CD4-positive, alpha-beta memory T cell (primary cell): Measurements from ENCODE around the gene LARP4. TPM values are rescaled to one million over a fixed set of nuclear protein-coding genes. Genes with fewer than 3 reads are reported as not detected.

Experiments used
- CTCF ChIA-PET: fragments of 350-600 bp; sonication (Branson Sonifier 250); formaldehyde crosslinking; loops from one replicate; lab custom pipeline; 2021; ENCODE audit warnings: inconsistent platforms; ENCODE audit not compliant: partially characterized antibody; lab: Charles Lee
- POLR2A ChIA-PET: fragments of 350-600 bp; sonication (Branson Sonifier 250); formaldehyde crosslinking; loops from one replicate; lab custom pipeline; 2021; ENCODE audit not compliant: partially characterized antibody; lab: Charles Lee
- DNase-seq, 5 donors: peaks; one replicate each; pipeline versions ENCODE4 v3.0.0 to v3.0.0-alpha.2; 2020 to 2022; ENCODE audit warnings: mixed read lengths in 1 of 5
- H3K27ac ChIP-seq: one replicate; pipeline ENCODE4 v1.7.0; 2013; ENCODE audit warnings: low read depth, low read length
- H3K27me3 ChIP-seq: 2 replicates; pipeline ENCODE4 v1.7.0; 2013; ENCODE audit warnings: mild to moderate bottlenecking, low read length, moderate library complexity; ENCODE audit not compliant: insufficient read depth
- H3K36me3 ChIP-seq: 2 replicates; pipeline ENCODE4 v1.7.0; 2013; ENCODE audit warnings: mild to moderate bottlenecking, low read length, moderate library complexity; ENCODE audit not compliant: insufficient read depth
- H3K4me1 ChIP-seq: 2 replicates; pipeline ENCODE4 v1.7.0; 2013; ENCODE audit warnings: mild to moderate bottlenecking, low read length, moderate library complexity; ENCODE audit not compliant: insufficient read depth
- H3K4me3 ChIP-seq, 2 donors: one replicate each; pipeline ENCODE4 v1.7.0; 2013; ENCODE audit warnings: low read length in 2 of 2, mild to moderate bottlenecking in 1 of 2
- H3K9me3 ChIP-seq, 2 donors: one replicate each; pipeline ENCODE4 v1.7.0; 2013; ENCODE audit warnings: low read length in 2 of 2, control low read depth in 1 of 2; ENCODE audit not compliant: control insufficient read depth in 1 of 2
- H3K27ac Mint-ChIP-seq, 7 donors: one replicate each; pipeline ENCODE4 v1.8.0; 2020 to 2021; ENCODE audit warnings: mixed read lengths in 7 of 7, mild to moderate bottlenecking in 6 of 7, inconsistent platforms in 3 of 7, moderate library complexity in 3 of 7
- H3K27me3 Mint-ChIP-seq, 2 donors: one replicate each; pipeline ENCODE4 v1.8.0; 2020 to 2021; ENCODE audit warnings: mixed read lengths in 2 of 2
- H3K36me3 Mint-ChIP-seq, 2 donors: one replicate each; pipeline ENCODE4 v1.8.0; 2020 to 2021; ENCODE audit warnings: mixed read lengths in 2 of 2, inconsistent platforms in 1 of 2, mild to moderate bottlenecking in 1 of 2
- H3K4me1 Mint-ChIP-seq, 4 donors: one replicate each; pipeline ENCODE4 v1.8.0; 2020 to 2021; ENCODE audit warnings: mixed read lengths in 4 of 4, mild to moderate bottlenecking in 1 of 4
- H3K4me3 Mint-ChIP-seq, 8 donors: one replicate each; pipeline ENCODE4 v1.8.0; 2020 to 2021; ENCODE audit warnings: mixed read lengths in 8 of 8, mild to moderate bottlenecking in 7 of 8, moderate library complexity in 6 of 8, inconsistent platforms in 3 of 8
- H3K9me3 Mint-ChIP-seq, 8 donors: one replicate each; pipeline ENCODE4 v1.8.0; 2020 to 2021; ENCODE audit warnings: mixed read lengths in 8 of 8, mild to moderate bottlenecking in 5 of 8, inconsistent platforms in 3 of 8, moderate library complexity in 1 of 8
- intact Hi-C: fragments of 100-400 bp; cut with micrococcal nuclease; formaldehyde crosslinking; loops from one replicate; pipeline ENCODE4 v1.15.1; 2023
- polyA plus RNA-seq, 2 donors: library from polyadenylated mRNA; unstranded; fragments of 300-500 nt; fragmentation: Illumina TruSeq; gene quantifications; one replicate each; pipeline ENCODE4 v1.2.3, GENCODE V29; 2021
- total RNA-seq, 2 experiments: library from RNA; stranded (reverse); gene quantifications; one replicate each; pipeline ENCODE4 v1.2.3, GENCODE V29; 2021

Gene LARP4
- total RNA-seq, result 10 to 100 TPM; 38.7 to 40.7 TPM
- 10 to 100 TPM; 14.2 to 20.1 TPM for polyA plus RNA-seq

GRCh38 chr12:50400638-50401499 is at the start of gene LARP4:
TSS of gene LARP4 (plus strand) at chr12:50400885. CDS start at chr12:50401011, 126 bp downstream.
- CTCF ChIA-PET, result no interaction called here
- Mint-ChIP-seq H3K4me1 (peaks cover 19 to 42% (median 30%) of the 10 kb centered on the region in 4 donors), H3K36me3 (peaks cover 0 to 14% of the 10 kb centered on the region in 2 donors), H3K4me3 (peak within 1 kb of the TSS; percentile 91 to 99 (median 97)), H3K27me3 (peaks cover 1 to 5% of the 10 kb centered on the region in 2 donors), H3K27ac (peak within 1 kb of the TSS; percentile 89 to 98 (median 95)), H3K9me3 (no peaks in the 10 kb centered on the region)
- H3K9me3 ChIP-seq, result no peaks in the 10 kb centered on the region
- H3K4me3 ChIP-seq, result peak within 1 kb of the TSS; percentile 63 to 90
- H3K27me3 ChIP-seq, result no peaks in the 10 kb centered on the region
- POLR2A ChIA-PET, result interaction anchor here (0.6 to 1.2 kb wide), 6 partner anchors 9 to 847 kb away, joined by 3 to 4 read pairs (median 3); no protein-coding TSS in a partner anchor
- DNase-seq, result peak; percentile 90 to 94 (median 91)
- intact Hi-C loops, result loop anchor here (1.0 to 10.0 kb wide), 4 partner anchors 118 to 363 kb away; partner anchors contain the start of genes ATF1, LIMA1 and SMARCD1
- H3K4me1 ChIP-seq, result peaks cover 28% of the 10 kb centered on the region
- H3K27ac ChIP-seq, result peak within 1 kb of the TSS; percentile 76
- H3K36me3 ChIP-seq, result no peaks in the 10 kb centered on the region

GRCh38 chr12:50351120-50352043 is 49.3 kb upstream of the LARP4 start:
- Mint-ChIP-seq H3K36me3 (no peaks in the 10 kb centered on the region), H3K4me1 (no peaks in the 10 kb centered on the region), H3K27me3 (peaks cover 0 to 3% of the 10 kb centered on the region in 2 donors), H3K27ac (no peak overlapping the region), H3K4me3 (no peak overlapping the region), H3K9me3 (no peaks in the 10 kb centered on the region)
- peaks cover 12% of the 10 kb centered on the region for H3K4me1 ChIP-seq
- CTCF ChIA-PET, result no interaction called here
- no peaks in the 10 kb centered on the region for H3K27me3 ChIP-seq
- H3K27ac ChIP-seq, result no peak overlapping the region
- H3K36me3 ChIP-seq, result no peaks in the 10 kb centered on the region
- H3K9me3 ChIP-seq, result no peaks in the 10 kb centered on the region
- no peak for DNase-seq
- no peak overlapping the region for H3K4me3 ChIP-seq
- intact Hi-C loops, result no loop called here
- POLR2A ChIA-PET, result no interaction called here

- peak overlapping the region in 1 of 7 donors; percentile 35 for H3K27ac Mint-ChIP-seq
- H3K36me3 Mint-ChIP-seq, result no peaks in the 10 kb centered on the region
- intact Hi-C loops, result no loop called here
- Histone ChIP-seq H3K9me3 (no peaks in the 10 kb centered on the region), H3K36me3 (no peaks in the 10 kb centered on the region), H3K27me3 (no peaks in the 10 kb centered on the region), H3K4me1 (peaks cover 12% of the 10 kb centered on the region), H3K27ac (no peak overlapping the region), H3K4me3 (no peak overlapping the region)
- DNase-seq, result no peak
- ChIA-PET CTCF (no interaction called here), POLR2A (no interaction called here)
- no peaks in the 10 kb centered on the region for H3K4me1 Mint-ChIP-seq
- no peaks in the 10 kb centered on the region for H3K9me3 Mint-ChIP-seq
- H3K27me3 Mint-ChIP-seq, result peaks cover 0 to under 1% of the 10 kb centered on the region in 2 donors
- H3K4me3 Mint-ChIP-seq, result no peak overlapping the region
These were observed 47.3 kb upstream of the LARP4 start for GRCh38 chr12:50353404-50353803.

GRCh38 chr12:50353869-50354593 is 46.7 kb upstream of the LARP4 start:
- H3K9me3 Mint-ChIP-seq, result no peaks in the 10 kb centered on the region

GRCh38 chr12:50354908-50355307 is 45.8 kb upstream of the LARP4 start:
- Histone ChIP-seq H3K4me1 (peaks cover 12% of the 10 kb centered on the region), H3K27ac (no peak overlapping the region), H3K36me3 (no peaks in the 10 kb centered on the region), H3K27me3 (no peaks in the 10 kb centered on the region), H3K9me3 (no peaks in the 10 kb centered on the region), H3K4me3 (no peak overlapping the region)
- Mint-ChIP-seq H3K36me3 (no peaks in the 10 kb centered on the region), H3K27ac (peak overlapping the region in 1 of 7 donors; percentile 22), H3K4me1 (no peaks in the 10 kb centered on the region), H3K9me3 (no peaks in the 10 kb centered on the region), H3K4me3 (no peak overlapping the region), H3K27me3 (peaks cover 0 to 3% of the 10 kb centered on the region in 2 donors)
- intact Hi-C loops, result no loop called here
- CTCF ChIA-PET, result no interaction called here
- POLR2A ChIA-PET, result no interaction called here
- DNase-seq, result no peak

More at GRCh38 chr12:50353869-50354593, 46.7 kb upstream of the LARP4 start:
- no peak overlapping the region for H3K27ac ChIP-seq
- ChIA-PET POLR2A (no interaction called here), CTCF (no interaction called here)
- H3K4me3 ChIP-seq, result no peak overlapping the region
- no peaks in the 10 kb centered on the region for H3K4me1 Mint-ChIP-seq
- no peaks in the 10 kb centered on the region for H3K36me3 ChIP-seq
- H3K9me3 ChIP-seq, result no peaks in the 10 kb centered on the region
- DNase-seq, result no peak
- intact Hi-C loops, result no loop called here
- H3K4me3 Mint-ChIP-seq, result no peak overlapping the region
- no peaks in the 10 kb centered on the region for H3K36me3 Mint-ChIP-seq
- H3K27me3 ChIP-seq, result no peaks in the 10 kb centered on the region
- H3K4me1 ChIP-seq, result peaks cover 12% of the 10 kb centered on the region
- no peak overlapping the region for H3K27ac Mint-ChIP-seq
- peaks cover 0 to 1% of the 10 kb centered on the region in 2 donors for H3K27me3 Mint-ChIP-seq

- H3K27me3 ChIP-seq, result no peaks in the 10 kb centered on the region
- H3K9me3 Mint-ChIP-seq, result no peaks in the 10 kb centered on the region
- DNase-seq, result no peak
- H3K36me3 ChIP-seq, result no peaks in the 10 kb centered on the region
- no peaks in the 10 kb centered on the region for H3K36me3 Mint-ChIP-seq
- ChIA-PET POLR2A (interaction anchor here (1.0 kb wide), 1 partner anchor 141 kb away, joined by 3 read pairs; no protein-coding TSS in a partner anchor), CTCF (no interaction called here)
- peaks cover 0 to 3% of the 10 kb centered on the region in 2 donors for H3K27me3 Mint-ChIP-seq
- H3K4me3 ChIP-seq, result no peak overlapping the region
- intact Hi-C loops, result no loop called here
- peak overlapping the region in 1 of 7 donors; percentile 22 for H3K27ac Mint-ChIP-seq
- H3K4me1 ChIP-seq, result peaks cover 12% of the 10 kb centered on the region
- no peaks in the 10 kb centered on the region for H3K9me3 ChIP-seq
- H3K27ac ChIP-seq, result no peak overlapping the region
- H3K4me1 Mint-ChIP-seq, result no peaks in the 10 kb centered on the region
- H3K4me3 Mint-ChIP-seq, result no peak overlapping the region
These were observed 45.3 kb upstream of the LARP4 start for GRCh38 chr12:50355365-50355764.
